ENCODE results near the gene AUTS2. TPM values are rescaled to one million over a fixed set of nuclear protein-coding genes. Genes with fewer than 3 reads are reported as not detected.

Gene AUTS2
- polyA plus RNA-seq, 1 experiment, result 0.54 TPM

- CTCF ChIA-PET, result no interaction called here
- H3K4me3 ChIP-seq (ENCODE audit: low read depth, low read length), result no peak overlapping the region
- no peaks in the 10 kb centered on the region for H3K36me3 ChIP-seq (ENCODE audit: control insufficient read depth, insufficient read depth, low read length)
- DNase-seq (ENCODE audit: low read depth), result no peak
- POLR2A ChIA-PET, result no interaction called here
- no peak for TF ChIP-seq CTCF (IDR thresholded peaks at IDR 0.05; ENCODE audit: insufficient read depth, low read depth, low read length)
- no peaks in the 10 kb centered on the region for H3K27me3 ChIP-seq (ENCODE audit: control insufficient read depth, insufficient read depth, low read length)
These were observed 37.4 kb downstream of the AUTS2 start for GRCh38 chr7:69635555-69636185.

GRCh38 chr7:69638674-69639073 lies 40.4 kb downstream of the AUTS2 start:
- H3K27me3 ChIP-seq (ENCODE audit: control insufficient read depth, insufficient read depth, low read length), result no peaks in the 10 kb centered on the region
- TF ChIP-seq CTCF (IDR thresholded peaks at IDR 0.05; ENCODE audit: insufficient read depth, low read depth, low read length), result no peak
- CTCF ChIA-PET, result no interaction called here
- no peak for DNase-seq (ENCODE audit: low read depth)
- no peaks in the 10 kb centered on the region for H3K36me3 ChIP-seq (ENCODE audit: control insufficient read depth, insufficient read depth, low read length)
- no peak overlapping the region for H3K4me3 ChIP-seq (ENCODE audit: low read depth, low read length)
- POLR2A ChIA-PET, result no interaction called here

GRCh38 chr7:69640216-69640615 lies 41.9 kb downstream of the AUTS2 start:
- ChIA-PET CTCF (no interaction called here), POLR2A (no interaction called here)
- DNase-seq (ENCODE audit: low read depth), result no peak
- Histone ChIP-seq H3K27me3 (ENCODE audit: control insufficient read depth, insufficient read depth, low read length) (no peaks in the 10 kb centered on the region), H3K4me3 (ENCODE audit: low read depth, low read length) (no peak overlapping the region), H3K36me3 (ENCODE audit: control insufficient read depth, insufficient read depth, low read length) (no peaks in the 10 kb centered on the region)
- TF ChIP-seq CTCF (IDR thresholded peaks at IDR 0.05; ENCODE audit: insufficient read depth, low read depth, low read length), result no peak

GRCh38 chr7:69640925-69641594 lies 42.8 kb downstream of the AUTS2 start:
- TF ChIP-seq CTCF (IDR thresholded peaks at IDR 0.05; ENCODE audit: insufficient read depth, low read depth, low read length), result no peak
- ChIA-PET POLR2A (no interaction called here), CTCF (no interaction called here)
- H3K36me3 ChIP-seq (ENCODE audit: control insufficient read depth, insufficient read depth, low read length), result no peaks in the 10 kb centered on the region
- DNase-seq (ENCODE audit: low read depth), result no peak
- no peaks in the 10 kb centered on the region for H3K27me3 ChIP-seq (ENCODE audit: control insufficient read depth, insufficient read depth, low read length)
- no peak overlapping the region for H3K4me3 ChIP-seq (ENCODE audit: low read depth, low read length)

- ChIA-PET CTCF (no interaction called here), POLR2A (no interaction called here)
- TF ChIP-seq CTCF (IDR thresholded peaks at IDR 0.05; ENCODE audit: insufficient read depth, low read depth, low read length), result no peak
- Histone ChIP-seq H3K36me3 (ENCODE audit: control insufficient read depth, insufficient read depth, low read length) (no peaks in the 10 kb centered on the region), H3K4me3 (ENCODE audit: low read depth, low read length) (no peak overlapping the region), H3K27me3 (ENCODE audit: control insufficient read depth, insufficient read depth, low read length) (no peaks in the 10 kb centered on the region)
- DNase-seq (ENCODE audit: low read depth), result no peak
These were observed 45.0 kb downstream of the AUTS2 start for GRCh38 chr7:69643265-69643664.

Measured in BJ (cell line).